ENCODE data around the gene MGLL.

Gene MGLL

GRCh38 chr3:127750226-127751031 is 71.9 kb downstream of the MGLL start:
- Mint-ChIP-seq H3K9me3 (no peaks in the 10 kb centered on the region), H3K4me3 (no peak overlapping the region), H3K4me1 (ENCODE audit: low read depth) (peaks cover 19% of the 10 kb centered on the region), H3K36me3 (ENCODE audit: low read depth) (no peaks in the 10 kb centered on the region), H3K27me3 (ENCODE audit: low read depth) (no peaks in the 10 kb centered on the region), H3K27ac (no peak overlapping the region)
- DNase-seq (ENCODE audit: low spot score): peak; percentile 29

DNA sequence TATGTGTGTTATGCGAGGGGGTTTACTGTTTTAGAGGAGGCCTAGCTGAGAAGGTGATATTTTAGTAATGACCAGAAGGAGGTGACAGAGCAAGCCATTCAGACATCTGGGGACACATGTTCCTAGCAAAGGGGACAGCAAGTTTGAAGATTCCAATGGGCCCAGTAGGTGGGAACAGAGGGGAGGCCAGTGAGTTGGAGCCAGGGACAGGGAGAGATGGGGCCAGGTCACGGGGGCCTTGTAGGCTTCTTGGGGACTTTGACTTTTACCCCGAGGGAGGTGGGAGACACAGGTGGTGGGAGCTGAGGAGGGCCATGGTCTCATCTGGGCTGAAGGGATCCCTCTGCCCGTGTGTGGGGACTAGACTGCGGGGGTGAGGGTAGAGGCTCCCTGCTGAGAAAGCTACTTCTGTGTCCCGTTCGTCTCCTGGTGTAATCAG is 72.5 kb downstream of the MGLL start:
- H3K9me3 Mint-ChIP-seq: no peaks in the 10 kb centered on the region
- H3K27ac Mint-ChIP-seq: no peak overlapping the region
- H3K4me3 Mint-ChIP-seq: no peak overlapping the region
- DNase-seq (ENCODE audit: low spot score): no peak
- peaks cover 13% of the 10 kb centered on the region for H3K4me1 Mint-ChIP-seq (ENCODE audit: low read depth)
- no peaks in the 10 kb centered on the region for H3K36me3 Mint-ChIP-seq (ENCODE audit: low read depth)
- no peaks in the 10 kb centered on the region for H3K27me3 Mint-ChIP-seq (ENCODE audit: low read depth)

DNA sequence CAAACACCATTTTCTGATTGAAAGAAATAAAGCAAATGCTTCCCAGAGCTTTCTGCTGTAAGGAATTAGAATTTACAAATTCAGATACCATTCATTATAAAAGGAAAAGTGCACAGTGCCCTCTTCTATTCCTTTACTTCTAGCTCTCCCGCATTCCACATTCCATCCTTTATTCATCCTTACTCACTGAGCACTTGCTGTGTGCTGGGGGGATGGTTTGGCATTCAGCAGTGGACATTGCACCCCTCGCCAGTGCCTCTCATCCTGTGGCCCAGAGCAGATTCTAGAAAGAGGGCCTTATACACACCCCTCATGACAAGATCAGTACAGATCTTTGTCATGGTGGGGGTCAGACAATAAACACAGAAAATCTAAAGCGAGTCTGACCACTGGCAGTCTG is 73.0 kb downstream of the MGLL start:
- no peak overlapping the region for H3K4me3 Mint-ChIP-seq
- H3K4me1 Mint-ChIP-seq (ENCODE audit: low read depth): peaks cover 9% of the 10 kb centered on the region
- H3K27me3 Mint-ChIP-seq (ENCODE audit: low read depth): no peaks in the 10 kb centered on the region
- H3K27ac Mint-ChIP-seq: no peak overlapping the region
- DNase-seq (ENCODE audit: low spot score): no peak
- H3K9me3 Mint-ChIP-seq: no peaks in the 10 kb centered on the region
- H3K36me3 Mint-ChIP-seq (ENCODE audit: low read depth): no peaks in the 10 kb centered on the region

DNA sequence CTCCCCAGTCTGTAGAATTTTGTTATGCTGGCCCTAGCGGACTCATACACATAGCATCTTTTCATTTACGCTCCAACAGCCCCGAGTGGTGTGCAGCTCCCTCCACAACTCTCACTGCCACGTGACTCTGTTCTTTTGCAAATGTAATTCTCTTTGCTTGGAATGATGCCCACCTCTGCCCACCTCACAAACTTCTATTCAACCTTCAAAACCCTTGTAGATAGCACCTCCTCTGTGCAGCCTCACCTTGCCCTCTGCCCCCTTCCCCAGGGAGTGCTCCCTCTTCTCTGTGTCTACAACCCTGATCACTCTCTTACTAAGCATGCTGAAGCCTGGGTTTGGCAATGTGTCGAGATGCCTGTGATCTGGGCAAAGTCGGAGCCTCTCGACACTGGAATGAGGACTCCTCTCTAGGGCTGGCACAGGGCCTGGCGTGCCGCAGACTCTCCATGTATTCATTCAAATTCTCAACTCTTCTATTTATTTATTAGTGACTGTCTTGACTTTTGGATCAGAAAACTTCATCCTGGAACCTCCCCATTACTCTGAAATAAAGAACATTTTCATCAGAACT is 73.5 kb downstream of the MGLL start:
- Mint-ChIP-seq H3K4me3 (no peak overlapping the region), H3K27me3 (ENCODE audit: low read depth) (peaks cover under 1% of the 10 kb centered on the region), H3K9me3 (no peaks in the 10 kb centered on the region), H3K36me3 (ENCODE audit: low read depth) (no peaks in the 10 kb centered on the region), H3K4me1 (ENCODE audit: low read depth) (peaks cover 7% of the 10 kb centered on the region), H3K27ac (no peak overlapping the region)
- no peak for DNase-seq (ENCODE audit: low spot score)

DNA sequence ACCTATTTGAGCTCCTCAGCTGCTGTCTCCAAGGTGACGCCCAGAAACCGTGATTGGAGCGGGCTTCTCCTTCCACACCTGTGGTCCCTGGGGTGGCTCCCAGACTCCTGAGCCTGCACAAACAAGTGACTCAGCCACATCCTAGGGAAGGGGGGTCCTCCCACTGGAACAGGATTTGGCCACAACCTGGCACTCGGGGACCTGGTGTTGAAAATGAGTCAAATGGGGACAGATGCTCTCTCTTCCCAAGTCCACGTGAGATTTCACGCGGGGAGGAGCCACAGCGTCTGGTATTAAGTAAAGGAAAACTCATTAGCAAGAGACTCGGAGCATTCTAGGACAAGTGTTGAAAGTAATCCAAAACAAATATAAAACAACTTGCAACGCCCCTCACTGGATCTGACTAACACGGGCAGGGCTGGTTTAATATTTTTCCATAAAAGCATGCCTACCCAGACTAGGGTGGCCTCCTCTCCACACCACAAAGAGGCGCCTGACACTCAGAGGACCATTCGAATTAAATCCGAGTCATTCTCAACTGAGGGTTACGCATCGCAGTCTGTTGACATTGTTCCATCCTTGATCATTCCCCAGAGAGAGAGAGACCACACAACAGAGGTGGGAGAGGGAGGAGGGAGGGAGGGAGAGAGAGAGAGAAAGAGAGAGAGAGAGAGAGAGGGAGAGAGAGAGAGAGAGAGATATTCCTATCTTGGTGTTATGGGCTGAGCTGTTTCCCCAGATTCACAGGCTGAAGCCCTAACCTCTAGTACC is 74.4 kb downstream of the MGLL start:
- no peaks in the 10 kb centered on the region for H3K36me3 Mint-ChIP-seq (ENCODE audit: low read depth)
- peaks cover 7% of the 10 kb centered on the region for H3K4me1 Mint-ChIP-seq (ENCODE audit: low read depth)
- H3K4me3 Mint-ChIP-seq: no peak overlapping the region
- no peak overlapping the region for H3K27ac Mint-ChIP-seq
- no peaks in the 10 kb centered on the region for H3K9me3 Mint-ChIP-seq
- H3K27me3 Mint-ChIP-seq (ENCODE audit: low read depth): peaks cover 4% of the 10 kb centered on the region
- DNase-seq (ENCODE audit: low spot score): no peak

DNA sequence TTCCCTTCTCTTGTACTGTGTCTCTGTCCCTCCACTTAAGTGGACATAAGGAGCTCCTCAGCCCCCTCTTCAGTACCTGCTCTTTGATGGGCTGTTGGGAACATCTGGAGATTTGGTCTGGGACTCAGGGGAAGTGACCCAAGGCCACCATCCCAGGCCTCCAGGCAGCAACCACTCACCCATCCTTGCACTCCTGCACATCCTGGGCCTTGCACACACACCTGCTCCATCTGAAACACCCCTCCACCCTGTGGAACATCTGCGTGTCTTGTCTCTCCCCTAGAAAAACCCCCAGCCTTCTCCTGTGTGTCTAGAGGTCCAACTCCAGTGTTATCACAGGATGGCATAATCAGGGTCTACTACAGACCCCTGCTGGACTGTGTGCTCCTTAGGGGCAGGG is 75.2 kb downstream of the MGLL start:
- Mint-ChIP-seq H3K4me1 (ENCODE audit: low read depth) (peaks cover 7% of the 10 kb centered on the region), H3K4me3 (no peak overlapping the region), H3K36me3 (ENCODE audit: low read depth) (no peaks in the 10 kb centered on the region), H3K27ac (no peak overlapping the region), H3K9me3 (no peaks in the 10 kb centered on the region), H3K27me3 (ENCODE audit: low read depth) (peaks cover 4% of the 10 kb centered on the region)
- DNase-seq (ENCODE audit: low spot score): no peak

GRCh38 chr3:127746400-127747057 is 75.8 kb downstream of the MGLL start:
- Mint-ChIP-seq H3K4me1 (ENCODE audit: low read depth) (peaks cover 7% of the 10 kb centered on the region), H3K27ac (no peak overlapping the region), H3K36me3 (ENCODE audit: low read depth) (no peaks in the 10 kb centered on the region), H3K9me3 (no peaks in the 10 kb centered on the region), H3K27me3 (ENCODE audit: low read depth) (peaks cover 4% of the 10 kb centered on the region), H3K4me3 (no peak overlapping the region)
- no peak for DNase-seq (ENCODE audit: low spot score)

GRCh38 chr3:127745656-127746399 is 76.5 kb downstream of the MGLL start:
- no peak overlapping the region for H3K4me3 Mint-ChIP-seq
- no peak overlapping the region for H3K27ac Mint-ChIP-seq
- peaks cover 7% of the 10 kb centered on the region for H3K4me1 Mint-ChIP-seq (ENCODE audit: low read depth)
- DNase-seq (ENCODE audit: low spot score): no peak
- H3K36me3 Mint-ChIP-seq (ENCODE audit: low read depth): no peaks in the 10 kb centered on the region
- peaks cover 4% of the 10 kb centered on the region for H3K27me3 Mint-ChIP-seq (ENCODE audit: low read depth)
- H3K9me3 Mint-ChIP-seq: no peaks in the 10 kb centered on the region

DNA sequence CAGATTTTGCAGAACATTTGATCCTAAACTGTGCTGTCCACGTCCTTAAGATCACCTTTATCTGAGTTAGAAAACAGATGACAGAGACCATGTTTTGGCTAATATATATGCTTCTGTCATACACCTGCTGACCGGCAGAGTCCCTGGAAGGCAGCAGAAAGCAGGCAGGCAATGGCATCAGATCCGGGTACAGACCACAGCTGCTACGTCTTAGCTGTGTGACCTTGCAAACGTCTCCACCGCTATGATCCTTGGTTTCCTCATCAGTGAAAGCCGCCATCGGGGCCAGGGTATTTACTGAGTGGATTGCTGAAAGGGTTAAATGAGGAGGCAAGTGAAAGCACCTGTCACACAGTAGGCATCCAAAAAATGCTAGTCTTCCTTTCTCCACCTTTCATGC is 77.4 kb downstream of the MGLL start:
- Mint-ChIP-seq H3K4me3 (no peak overlapping the region), H3K27ac (no peak overlapping the region), H3K9me3 (no peaks in the 10 kb centered on the region), H3K36me3 (ENCODE audit: low read depth) (no peaks in the 10 kb centered on the region), H3K27me3 (ENCODE audit: low read depth) (peaks cover 4% of the 10 kb centered on the region), H3K4me1 (ENCODE audit: low read depth) (peaks cover 2% of the 10 kb centered on the region)
- no peak for DNase-seq (ENCODE audit: low spot score)

- H3K27ac Mint-ChIP-seq: no peak overlapping the region
- no peaks in the 10 kb centered on the region for H3K36me3 Mint-ChIP-seq (ENCODE audit: low read depth)
- no peaks in the 10 kb centered on the region for H3K4me1 Mint-ChIP-seq (ENCODE audit: low read depth)
- H3K9me3 Mint-ChIP-seq: no peaks in the 10 kb centered on the region
- H3K27me3 Mint-ChIP-seq (ENCODE audit: low read depth): peaks cover 4% of the 10 kb centered on the region
- no peak for DNase-seq (ENCODE audit: low spot score)
- no peak overlapping the region for H3K4me3 Mint-ChIP-seq
These were observed 78.0 kb downstream of the MGLL start for GRCh38 chr3:127744253-127744815.

- Mint-ChIP-seq H3K4me1 (ENCODE audit: low read depth) (no peaks in the 10 kb centered on the region), H3K9me3 (no peaks in the 10 kb centered on the region), H3K27me3 (ENCODE audit: low read depth) (peaks cover 4% of the 10 kb centered on the region), H3K36me3 (ENCODE audit: low read depth) (no peaks in the 10 kb centered on the region), H3K4me3 (no peak overlapping the region), H3K27ac (no peak overlapping the region)
- DNase-seq (ENCODE audit: low spot score): no peak
These were observed 78.7 kb downstream of the MGLL start for GRCh38 chr3:127743351-127744252.

DNA sequence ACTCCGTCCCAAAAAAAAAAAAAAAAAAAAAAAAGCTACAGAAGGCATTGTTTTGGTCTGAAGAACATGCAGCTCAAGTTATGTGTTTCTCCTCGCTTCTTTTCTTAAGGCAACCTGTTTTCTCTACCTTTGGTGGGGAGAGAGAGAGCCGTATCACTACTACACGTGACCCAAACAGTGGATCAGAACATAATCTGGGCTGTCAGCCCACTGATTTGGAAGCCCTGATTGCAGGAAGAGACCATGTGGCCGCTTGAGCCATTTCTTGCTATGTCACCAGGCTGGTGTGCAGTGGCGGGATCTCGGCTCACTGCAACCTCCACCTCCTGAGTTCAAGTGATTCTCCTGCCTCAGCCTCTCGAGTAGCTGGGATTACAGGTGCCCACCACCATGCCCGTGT is 79.7 kb downstream of the MGLL start:
- Mint-ChIP-seq H3K4me1 (ENCODE audit: low read depth) (peaks cover 3% of the 10 kb centered on the region), H3K4me3 (no peak overlapping the region), H3K9me3 (no peaks in the 10 kb centered on the region), H3K27me3 (ENCODE audit: low read depth) (peaks cover 4% of the 10 kb centered on the region), H3K36me3 (ENCODE audit: low read depth) (no peaks in the 10 kb centered on the region), H3K27ac (no peak overlapping the region)
- no peak for DNase-seq (ENCODE audit: low spot score)

Measured in T-helper 2 cell treated with Interferon-gamma antibody and Interleukin-4, amounts not matched to agents 5 μg/mL and 100 μg/mL, for 36 hours (primary cell).